ENCODE results near the gene LHX5.

DNA sequence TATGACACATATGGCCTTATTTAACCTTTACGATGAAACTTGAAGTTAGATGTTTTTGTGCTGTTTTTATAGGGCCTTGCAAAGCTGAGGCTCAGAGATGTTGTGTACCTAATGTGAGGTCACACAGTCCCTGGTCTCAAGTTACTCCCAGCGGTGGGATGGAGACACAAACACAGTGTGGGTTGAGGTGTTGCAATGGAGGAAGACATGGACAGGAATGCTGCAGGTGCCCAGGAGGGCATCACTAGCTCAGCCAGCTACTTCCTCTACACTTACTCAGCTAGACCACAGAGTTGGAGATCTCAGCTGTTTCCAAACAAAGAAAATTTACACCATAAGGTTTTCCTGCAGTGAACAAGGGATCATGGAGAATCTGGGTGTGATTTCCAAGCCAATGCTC, 15.5 kb downstream of the LHX5 start:
- no peak for TF ChIP-seq EZH2phosphoT487 (conservative IDR thresholded peaks at IDR 0.05; ENCODE audit: low read length)
- TF ChIP-seq, protein P1, sequence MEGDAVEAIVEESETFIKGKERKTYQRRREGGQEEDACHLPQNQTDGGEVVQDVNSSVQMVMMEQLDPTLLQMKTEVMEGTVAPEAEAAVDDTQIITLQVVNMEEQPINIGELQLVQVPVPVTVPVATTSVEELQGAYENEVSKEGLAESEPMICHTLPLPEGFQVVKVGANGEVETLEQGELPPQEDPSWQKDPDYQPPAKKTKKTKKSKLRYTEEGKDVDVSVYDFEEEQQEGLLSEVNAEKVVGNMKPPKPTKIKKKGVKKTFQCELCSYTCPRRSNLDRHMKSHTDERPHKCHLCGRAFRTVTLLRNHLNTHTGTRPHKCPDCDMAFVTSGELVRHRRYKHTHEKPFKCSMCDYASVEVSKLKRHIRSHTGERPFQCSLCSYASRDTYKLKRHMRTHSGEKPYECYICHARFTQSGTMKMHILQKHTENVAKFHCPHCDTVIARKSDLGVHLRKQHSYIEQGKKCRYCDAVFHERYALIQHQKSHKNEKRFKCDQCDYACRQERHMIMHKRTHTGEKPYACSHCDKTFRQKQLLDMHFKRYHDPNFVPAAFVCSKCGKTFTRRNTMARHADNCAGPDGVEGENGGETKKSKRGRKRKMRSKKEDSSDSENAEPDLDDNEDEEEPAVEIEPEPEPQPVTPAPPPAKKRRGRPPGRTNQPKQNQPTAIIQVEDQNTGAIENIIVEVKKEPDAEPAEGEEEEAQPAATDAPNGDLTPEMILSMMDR (IDR thresholded peaks at IDR 0.05; ENCODE audit: insufficient read depth, low read length, poor library complexity, severe bottlenecking): no peak

Measured in SU-DHL-6 (cell line).